RWPE1 (cell line): ENCODE data around the gene GK.
A peak's percentile ranks its signal among the peaks of the same experiment; 100 is the strongest.

ENCODE experiments used
- CTCF ChIA-PET: fragments of 350-600 bp; sonication (Branson Sonifier 250); formaldehyde crosslinking; extraction: SDS; loops from one replicate; lab custom pipeline; 2021; lab: Yijun Ruan, JAX
- POLR2A ChIA-PET: fragments of 400-600 bp; formaldehyde crosslinking; extraction: SDS; loops from one replicate; lab custom pipeline; 2020; ENCODE audit warnings: antibody characterized with exemption; ENCODE audit not compliant: low non-redundant PET; lab: Yijun Ruan, JAX
- DNase-seq: peaks from one replicate; pipeline ENCODE4 v3.0.0; 2012; ENCODE audit warnings: low spot score
- H3K27ac ChIP-seq: fragments of 450-650 bp; 2 replicates; pipeline ENCODE4 v1.5.1; 2017
- CTCF ChIP-seq: fragments of 450-650 bp; conservative IDR thresholded peaks from 2 replicates; pipeline ENCODE4 v1.5.1; 2017; ENCODE audit warnings: low read depth, mild to moderate bottlenecking

GK gene

GRCh38 chrX:30653415-30654131, at the start of gene GK:
TSS of gene GK (plus strand) at chrX:30653423. CDS start at chrX:30653538, 115 bp downstream.
- ChIA-PET POLR2A (no interaction called here), CTCF (interaction anchor here (0.6 to 1.0 kb wide), 2 partner anchors 18 to 633 kb away, joined by 3 to 4 read pairs; no protein-coding TSS in a partner anchor)
- H3K27ac ChIP-seq = peak within 1 kb of the TSS; percentile 71
- TF ChIP-seq CTCF = no peak
- DNase-seq = no peak

- ChIA-PET CTCF (interaction anchor here (0.6 kb wide), 2 partner anchors 11 to 98 kb away, joined by 3 read pairs; no protein-coding TSS in a partner anchor), POLR2A (no interaction called here)
- no peak for TF ChIP-seq CTCF
- peak; percentile 29 for DNase-seq
- H3K27ac ChIP-seq = no peak overlapping the region
These were observed 46.1 kb upstream of the GK start for GRCh38 chrX:30607155-30607554.

DNA sequence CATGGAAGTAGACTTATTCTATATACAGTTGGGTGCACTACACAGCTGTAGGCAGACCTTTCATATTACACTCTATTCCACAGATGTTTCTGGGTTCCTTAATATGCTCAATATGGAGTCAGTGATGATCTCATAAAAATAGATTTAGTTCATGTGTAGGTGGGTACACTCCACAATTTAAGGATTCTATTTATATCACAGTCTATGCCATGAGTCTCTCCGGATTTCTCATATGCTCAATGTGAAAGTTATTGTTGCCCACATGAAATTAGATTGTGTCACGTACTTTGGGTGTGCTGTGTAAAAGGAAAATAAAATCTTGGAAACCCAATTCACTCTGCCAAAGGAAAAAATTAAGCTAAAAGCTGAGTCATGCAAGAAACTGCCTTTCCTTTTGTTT, 43.2 kb upstream of the GK start:
- H3K27ac ChIP-seq = no peak overlapping the region
- no peak for DNase-seq
- ChIA-PET POLR2A (no interaction called here), CTCF (no interaction called here)
- TF ChIP-seq CTCF = no peak

GRCh38 chrX:30612250-30612655, 41.0 kb upstream of the GK start:
- no peak for DNase-seq
- H3K27ac ChIP-seq = no peak overlapping the region
- ChIA-PET CTCF (no interaction called here), POLR2A (no interaction called here)
- TF ChIP-seq CTCF = no peak

GRCh38 chrX:30613721-30614120, 39.5 kb upstream of the GK start:
- CTCF ChIA-PET = no interaction called here
- no peak for DNase-seq
- no peak for TF ChIP-seq CTCF
- POLR2A ChIA-PET = no interaction called here
- no peak overlapping the region for H3K27ac ChIP-seq

DNA sequence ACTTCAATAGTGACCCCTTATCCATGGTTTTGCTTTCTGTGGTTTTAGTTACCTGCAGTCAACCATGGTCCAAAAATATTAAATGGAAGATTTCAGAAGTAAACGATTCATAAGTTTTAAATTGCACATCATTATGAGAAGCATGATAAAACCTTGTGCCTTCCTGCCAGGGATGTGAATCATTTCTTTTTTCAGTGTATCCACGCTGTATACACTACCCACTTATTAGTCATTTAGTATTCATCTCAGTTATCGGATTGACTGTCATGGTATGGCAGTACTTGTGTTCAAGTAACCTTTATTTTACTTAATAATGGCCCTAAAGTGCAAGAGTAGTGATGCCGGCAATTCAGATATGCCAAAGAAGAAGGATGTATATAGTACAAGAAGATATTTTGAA, 38.0 kb upstream of the GK start:
- CTCF ChIA-PET = no interaction called here
- DNase-seq = no peak
- TF ChIP-seq CTCF = no peak
- POLR2A ChIA-PET = no interaction called here
- H3K27ac ChIP-seq = no peak overlapping the region
